ENCODE data around the gene CNIH1. TPM values are rescaled to one million over a fixed set of nuclear protein-coding genes. Genes with fewer than 3 reads are reported as not detected.

Gene CNIH1
- total and polyA plus RNA-seq, 7 donors: 97.6 to 261 (median 147) TPM

DNA sequence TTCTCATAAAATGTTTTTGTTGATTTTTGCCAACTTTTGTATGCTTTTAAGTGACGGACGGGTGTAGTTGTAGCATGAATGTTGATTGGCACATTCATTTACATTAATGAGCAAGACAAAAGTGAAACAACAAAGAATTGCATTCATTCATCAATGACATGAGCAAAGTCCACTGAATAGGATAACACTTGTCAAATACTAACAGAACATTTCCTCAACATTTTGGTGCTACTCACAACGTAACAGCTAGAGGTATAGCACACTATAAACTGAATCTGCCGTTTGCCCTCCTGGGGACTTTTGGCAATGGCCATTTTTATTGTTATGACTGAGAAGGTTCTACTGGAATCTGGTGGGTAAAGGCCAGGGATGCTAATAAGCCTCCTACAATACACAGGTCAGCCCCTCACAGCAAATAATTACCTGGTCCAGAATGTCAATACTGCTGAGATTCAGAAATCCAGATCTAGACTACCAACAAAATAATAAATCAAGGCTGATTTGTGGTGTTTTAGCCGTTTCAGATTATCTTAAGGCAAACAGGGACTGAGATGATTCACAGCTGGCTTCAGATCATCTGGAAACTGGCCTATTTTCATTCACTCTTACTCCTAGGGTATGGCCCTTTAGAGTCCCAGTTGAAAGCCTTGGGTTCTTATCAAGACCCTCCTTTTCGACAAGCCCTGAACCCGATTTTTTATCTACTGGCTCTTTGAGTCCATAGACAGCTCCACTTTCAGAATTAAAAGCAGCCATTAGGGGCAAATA, 66.9 kb downstream of the CNIH1 start:
- H3K27ac ChIP-seq: no peak overlapping the region
- TF ChIP-seq EP300 (IDR thresholded peaks at IDR 0.05) (no peak), POLR2AphosphoS5 (IDR thresholded peaks at IDR 0.05) (no peak), POLR2A (IDR thresholded peaks at IDR 0.05) (no peak)
- TF ChIP-seq, protein P1, sequence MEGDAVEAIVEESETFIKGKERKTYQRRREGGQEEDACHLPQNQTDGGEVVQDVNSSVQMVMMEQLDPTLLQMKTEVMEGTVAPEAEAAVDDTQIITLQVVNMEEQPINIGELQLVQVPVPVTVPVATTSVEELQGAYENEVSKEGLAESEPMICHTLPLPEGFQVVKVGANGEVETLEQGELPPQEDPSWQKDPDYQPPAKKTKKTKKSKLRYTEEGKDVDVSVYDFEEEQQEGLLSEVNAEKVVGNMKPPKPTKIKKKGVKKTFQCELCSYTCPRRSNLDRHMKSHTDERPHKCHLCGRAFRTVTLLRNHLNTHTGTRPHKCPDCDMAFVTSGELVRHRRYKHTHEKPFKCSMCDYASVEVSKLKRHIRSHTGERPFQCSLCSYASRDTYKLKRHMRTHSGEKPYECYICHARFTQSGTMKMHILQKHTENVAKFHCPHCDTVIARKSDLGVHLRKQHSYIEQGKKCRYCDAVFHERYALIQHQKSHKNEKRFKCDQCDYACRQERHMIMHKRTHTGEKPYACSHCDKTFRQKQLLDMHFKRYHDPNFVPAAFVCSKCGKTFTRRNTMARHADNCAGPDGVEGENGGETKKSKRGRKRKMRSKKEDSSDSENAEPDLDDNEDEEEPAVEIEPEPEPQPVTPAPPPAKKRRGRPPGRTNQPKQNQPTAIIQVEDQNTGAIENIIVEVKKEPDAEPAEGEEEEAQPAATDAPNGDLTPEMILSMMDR (IDR thresholded peaks at IDR 0.05): no peak
- H3K4me1 ChIP-seq: no peaks in the 10 kb centered on the region
- intact Hi-C loops (cut with DNase I): no loop called here
- H3K36me3 ChIP-seq: no peaks in the 10 kb centered on the region
- no peaks in the 10 kb centered on the region for H3K9me3 ChIP-seq
- peaks cover 0 to 7% (median 0%) of the 10 kb centered on the region in 3 donors for H3K27me3 ChIP-seq
- 29 to 59% methylated on average over 7 of the region's 7 CpGs for WGBS, 2 donors
- no peak overlapping the region for H3K4me3 ChIP-seq
- DNase-seq: no peak

Other genes with a start within 250 kb of the CNIH1 start
- gene CDKN3, start 44.4 kb downstream of the CNIH1 start, total RNA-seq: 1 to 10 TPM in 3 of 4 donors, not detected in 1; 1.1 to 2.4 (median 1.8) TPM
- gene CDKN3, start 44.4 kb downstream of the CNIH1 start, polyA plus RNA-seq: 10 to 100 TPM; 10.8 to 41.8 (median 26.8) TPM
- gene GMFB, start 47.6 kb upstream of the CNIH1 start, total RNA-seq: 10 to 100 TPM; 33.0 to 57.3 (median 41.8) TPM
- 10 to 100 TPM; 24.6 to 72.8 (median 51.1) TPM for gene GMFB, start 47.6 kb upstream of the CNIH1 start, polyA plus RNA-seq
- 10 to 100 TPM; 16.8 to 52.8 (median 34.1) TPM for gene CGRRF1, start 68.5 kb upstream of the CNIH1 start, total RNA-seq
- gene CGRRF1, start 68.5 kb upstream of the CNIH1 start, polyA plus RNA-seq: 10 to 100 TPM; 11.6 to 21.5 (median 13.2) TPM
- 100 to 1,000 TPM in 2 of 4 donors, 10 to 100 TPM in 2; 79.8 to 135 (median 105) TPM for gene SAMD4A, start 125.8 kb upstream of the CNIH1 start, total RNA-seq
- 1 to 10 TPM; 4.2 to 7.8 (median 5.9) TPM for gene SAMD4A, start 125.8 kb upstream of the CNIH1 start, polyA plus RNA-seq

Measured in sigmoid colon (tissue), 7 donors.